Stimulated activated CD4-positive, alpha-beta T cell treated with anti-CD3 and anti-CD28 coated beads, Interleukin-12 subunit alpha, Interleukin-12 subunit beta, amount 100 ng/mL, for 24 hours (primary cell): ENCODE data around the gene EPHB4.
"Not testable (repeated sequence)": the region's sequence is repeated elsewhere in the genome, so short reads cannot be mapped to it uniquely, and the experiment has no call there.

Experiments
- DNase-seq, 2 experiments: peaks; one replicate each; pipeline ENCODE4 v3.0.0-alpha.2; 2020; ENCODE audit warnings: low read depth in 2 of 2

The EPHB4 gene

GRCh38 chr7:100791881-100792666 lies 35.2 kb downstream of the EPHB4 start:
- no peak for DNase-seq

- DNase-seq: no peak
These were observed 38.3 kb downstream of the EPHB4 start for GRCh38 chr7:100789055-100789454.

- DNase-seq: no peak
These were observed 41.0 kb downstream of the EPHB4 start for GRCh38 chr7:100786323-100786722.

- DNase-seq: no peak
These were observed 41.4 kb downstream of the EPHB4 start for GRCh38 chr7:100785878-100786277.

- DNase-seq: no peak
These were observed 43.5 kb downstream of the EPHB4 start for GRCh38 chr7:100783804-100784203.

- DNase-seq: no peak
These were observed 46.1 kb downstream of the EPHB4 start for GRCh38 chr7:100781255-100781654.

GRCh38 chr7:100779359-100779758 lies 48.0 kb downstream of the EPHB4 start:
- DNase-seq: no peak

GRCh38 chr7:100778061-100778621 lies 49.2 kb downstream of the EPHB4 start:
- DNase-seq: no peak

GRCh38 chr7:100773491-100773890 lies 53.8 kb downstream of the EPHB4 start:
- no peak for DNase-seq

- DNase-seq: no peak
These were observed 58.5 kb downstream of the EPHB4 start for GRCh38 chr7:100768784-100769183.

GRCh38 chr7:100765250-100765649 lies 62.1 kb downstream of the EPHB4 start:
- DNase-seq: no peak

- no peak for DNase-seq
These were observed 62.5 kb downstream of the EPHB4 start for GRCh38 chr7:100764841-100765240.

GRCh38 chr7:100763556-100764140 lies 63.7 kb downstream of the EPHB4 start:
- DNase-seq: no peak

GRCh38 chr7:100762841-100763240 lies 64.5 kb downstream of the EPHB4 start:
- DNase-seq: not testable (repeated sequence)

GRCh38 chr7:100759357-100760171 lies 67.8 kb downstream of the EPHB4 start:
- DNase-seq: no peak

GRCh38 chr7:100753750-100754149 lies 73.6 kb downstream of the EPHB4 start:
- DNase-seq: no peak

GRCh38 chr7:100752994-100753393 lies 74.3 kb downstream of the EPHB4 start:
- no peak for DNase-seq
